Measurements from ENCODE around the gene FAT1.

- TF ChIP-seq POLR2A (IDR thresholded peaks at IDR 0.05) (no peak), CTCF (IDR thresholded peaks at IDR 0.05) (no peak), POLR2AphosphoS5 (IDR thresholded peaks at IDR 0.05) (no peak)
Measured at GRCh38 chr4:186757696-186758355, 34.2 kb upstream of the FAT1 start.
